HG03103 (cell line): ENCODE data around the gene ENTPD6.
"Not testable (repeated sequence)": the region's sequence is repeated elsewhere in the genome, so short reads cannot be mapped to it uniquely, and the experiment has no call there.

Experiments used
- ATAC-seq: cut with Tn5 transposase; IDR thresholded peaks from one replicate; pipeline ENCODE4 v1.9.1; 2021; ENCODE audit warnings: low read depth; ENCODE audit not compliant: unreplicated experiment

ENTPD6 gene

GRCh38 chr20:25252686-25253421 lies 57.3 kb downstream of the ENTPD6 start:
- no peak for ATAC-seq

GRCh38 chr20:25253606-25254275 lies 58.2 kb downstream of the ENTPD6 start:
- no peak for ATAC-seq

GRCh38 chr20:25254571-25254970 lies 59.1 kb downstream of the ENTPD6 start:
- ATAC-seq: no peak

GRCh38 chr20:25254986-25255680 lies 59.6 kb downstream of the ENTPD6 start:
- no peak for ATAC-seq

- ATAC-seq: no peak
These were observed 60.8 kb downstream of the ENTPD6 start for GRCh38 chr20:25256226-25256859.

- ATAC-seq: no peak
These were observed 61.6 kb downstream of the ENTPD6 start for GRCh38 chr20:25257130-25257529.

- ATAC-seq: no peak
These were observed 62.4 kb downstream of the ENTPD6 start for GRCh38 chr20:25257756-25258475.

GRCh38 chr20:25258476-25258805 lies 62.9 kb downstream of the ENTPD6 start:
- ATAC-seq: no peak

GRCh38 chr20:25258828-25259227 lies 63.3 kb downstream of the ENTPD6 start:
- no peak for ATAC-seq

- ATAC-seq: no peak
These were observed 63.8 kb downstream of the ENTPD6 start for GRCh38 chr20:25259358-25259757.

- ATAC-seq: no peak
These were observed 64.3 kb downstream of the ENTPD6 start for GRCh38 chr20:25259788-25260254.

- not testable (repeated sequence) for ATAC-seq
These were observed 65.4 kb downstream of the ENTPD6 start for GRCh38 chr20:25260770-25261437.

GRCh38 chr20:25269057-25269832 lies 73.7 kb downstream of the ENTPD6 start:
- no peak for ATAC-seq

- ATAC-seq: no peak
These were observed 74.3 kb downstream of the ENTPD6 start for GRCh38 chr20:25269833-25270170.

- ATAC-seq: no peak
These were observed 75.3 kb downstream of the ENTPD6 start for GRCh38 chr20:25270829-25271251.

GRCh38 chr20:25271486-25272222 lies 76.1 kb downstream of the ENTPD6 start:
- no peak for ATAC-seq

- ATAC-seq: no peak
These were observed 76.9 kb downstream of the ENTPD6 start for GRCh38 chr20:25272223-25273000.

GRCh38 chr20:25273046-25273445 lies 77.5 kb downstream of the ENTPD6 start:
- no peak for ATAC-seq
